ENCODE measurements around the gene ARF5.

Gene ARF5

DNA sequence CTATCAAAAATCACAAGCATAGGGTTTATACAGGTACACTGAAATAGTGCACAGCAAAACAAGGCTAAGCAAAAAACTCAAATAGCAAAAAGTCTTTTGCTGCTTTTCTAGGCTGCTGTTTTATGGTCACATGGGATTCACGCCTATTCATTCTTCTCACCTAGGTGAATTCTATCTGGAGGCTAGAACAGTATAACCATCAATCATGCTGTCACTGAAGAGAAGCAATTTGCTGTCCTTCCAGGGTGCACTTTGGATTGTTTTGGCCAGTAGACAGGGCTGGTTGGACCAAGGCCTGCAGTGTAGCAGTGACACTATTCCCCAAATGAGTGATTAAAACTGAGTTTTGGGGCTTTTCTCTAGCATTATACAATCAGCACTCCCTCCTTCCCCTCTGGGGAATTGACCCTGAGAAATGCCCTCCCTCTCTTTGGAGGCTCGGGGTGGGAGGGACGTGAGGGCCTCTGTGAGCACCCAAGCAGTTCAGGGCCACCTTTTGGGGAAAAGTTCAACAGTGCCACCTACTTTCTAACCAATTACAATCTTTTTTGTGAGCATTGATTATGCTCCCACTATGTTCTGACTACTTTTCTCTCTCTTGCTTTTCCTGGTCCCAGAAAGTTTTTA lies 47.6 kb downstream of the ARF5 start:
- DNase-seq, result no peak

- no peak for DNase-seq
These were observed 50.0 kb downstream of the ARF5 start for GRCh38 chr7:127638197-127638596.
